Neural progenitor cell (in vitro differentiated cells): ENCODE data around the gene TCHH.

Experiments used
- CTCF ChIP-seq: fragments of 200-600 bp; sonication (generic); IDR thresholded peaks from 2 replicates; pipeline ENCODE4 v1.5.1; 2017; ENCODE audit warnings: antibody characterized with exemption, mild to moderate bottlenecking
- EZH2 ChIP-seq: fragments of 200-600 bp; sonication (generic); IDR thresholded peaks from 2 replicates; pipeline ENCODE4 v1.6.1; 2017; ENCODE audit warnings: antibody characterized with exemption, mild to moderate bottlenecking, moderate library complexity
- EZH2phosphoT487 ChIP-seq: fragments of 200-600 bp; sonication (generic); IDR thresholded peaks from 2 replicates; pipeline ENCODE4 v1.6.1; 2017; ENCODE audit warnings: antibody characterized with exemption

- no peak for TF ChIP-seq CTCF
- no peak for TF ChIP-seq EZH2phosphoT487
- no peak for TF ChIP-seq EZH2
Measured at GRCh38 chr1:152148981-152149380, 33.7 kb upstream of the TCHH start.
